NB4 (cell line): ENCODE measurements around the gene BIN1.

Experiments
- DNase-seq: peaks from one replicate; pipeline ENCODE4 v3.0.0; 2010; ENCODE audit warnings: low read depth
- H3K4me3 ChIP-seq: one replicate; pipeline ENCODE4 v1.5.1; 2011; ENCODE audit warnings: mild to moderate bottlenecking, low read depth, low read length, moderate library complexity
- MYC ChIP-seq: IDR thresholded peaks from 2 replicates; pipeline ENCODE4 v1.6.1; 2011; ENCODE audit warnings: low read depth, low read length
- POLR2A ChIP-seq: IDR thresholded peaks from 2 replicates; pipeline ENCODE4 v1.6.1; 2011; ENCODE audit warnings: mild to moderate bottlenecking; ENCODE audit not compliant: insufficient read length; ENCODE audit errors: extremely low read depth
- TF ChIP-seq, protein P1 (sequence below): IDR thresholded peaks from one replicate; pipeline ENCODE4 v1.5.1; 2012; ENCODE audit warnings: low read depth, low read length
- TF ChIP-seq, protein P2 (sequence below): IDR thresholded peaks from 2 replicates; pipeline ENCODE4 v1.6.1; 2011; ENCODE audit warnings: low read depth, low read length

The BIN1 gene

DNA sequence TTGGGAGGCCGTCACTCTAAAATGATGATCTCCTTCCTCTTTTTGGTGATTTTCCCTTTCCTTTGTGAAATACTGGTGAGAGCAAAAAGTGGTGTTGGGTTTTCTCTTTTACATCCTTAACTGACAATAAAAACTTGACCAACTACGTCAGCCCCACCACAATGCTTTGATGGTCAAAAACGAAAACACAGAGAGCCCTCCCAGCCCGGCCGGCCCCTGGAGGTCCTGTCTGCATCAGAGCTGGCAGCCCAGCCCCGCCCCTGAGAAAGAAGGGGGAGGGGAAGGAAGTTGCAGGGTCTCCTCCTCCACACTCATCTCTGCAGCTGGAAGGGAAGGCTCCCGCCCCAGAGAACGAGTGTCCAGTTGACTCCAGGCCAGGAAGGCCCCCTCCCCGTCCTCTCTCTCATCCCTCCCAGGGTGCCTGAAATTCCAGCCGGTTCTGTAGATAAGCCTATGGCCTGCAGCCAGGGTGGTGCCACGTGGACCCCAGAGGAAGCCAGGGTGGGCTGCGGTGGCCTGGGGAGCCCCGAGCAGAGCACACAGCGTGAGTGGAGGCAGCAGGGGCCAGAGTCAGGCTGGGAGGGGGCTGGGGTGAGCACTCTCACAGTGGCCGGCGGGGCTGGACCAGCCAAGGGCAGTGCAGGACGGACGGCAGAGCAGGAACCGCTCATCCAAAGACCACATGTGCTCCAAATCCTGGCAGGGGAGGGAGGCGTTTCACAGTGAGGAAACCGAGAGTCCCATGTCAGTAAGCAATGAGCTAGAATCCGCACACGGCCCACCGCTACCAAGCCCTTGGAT lies 19.8 kb downstream of the BIN1 start:
- TF ChIP-seq MYC (no peak), POLR2A (peak; percentile 50)
- TF ChIP-seq, protein P1, sequence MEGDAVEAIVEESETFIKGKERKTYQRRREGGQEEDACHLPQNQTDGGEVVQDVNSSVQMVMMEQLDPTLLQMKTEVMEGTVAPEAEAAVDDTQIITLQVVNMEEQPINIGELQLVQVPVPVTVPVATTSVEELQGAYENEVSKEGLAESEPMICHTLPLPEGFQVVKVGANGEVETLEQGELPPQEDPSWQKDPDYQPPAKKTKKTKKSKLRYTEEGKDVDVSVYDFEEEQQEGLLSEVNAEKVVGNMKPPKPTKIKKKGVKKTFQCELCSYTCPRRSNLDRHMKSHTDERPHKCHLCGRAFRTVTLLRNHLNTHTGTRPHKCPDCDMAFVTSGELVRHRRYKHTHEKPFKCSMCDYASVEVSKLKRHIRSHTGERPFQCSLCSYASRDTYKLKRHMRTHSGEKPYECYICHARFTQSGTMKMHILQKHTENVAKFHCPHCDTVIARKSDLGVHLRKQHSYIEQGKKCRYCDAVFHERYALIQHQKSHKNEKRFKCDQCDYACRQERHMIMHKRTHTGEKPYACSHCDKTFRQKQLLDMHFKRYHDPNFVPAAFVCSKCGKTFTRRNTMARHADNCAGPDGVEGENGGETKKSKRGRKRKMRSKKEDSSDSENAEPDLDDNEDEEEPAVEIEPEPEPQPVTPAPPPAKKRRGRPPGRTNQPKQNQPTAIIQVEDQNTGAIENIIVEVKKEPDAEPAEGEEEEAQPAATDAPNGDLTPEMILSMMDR, result no peak
- TF ChIP-seq, protein P2, sequence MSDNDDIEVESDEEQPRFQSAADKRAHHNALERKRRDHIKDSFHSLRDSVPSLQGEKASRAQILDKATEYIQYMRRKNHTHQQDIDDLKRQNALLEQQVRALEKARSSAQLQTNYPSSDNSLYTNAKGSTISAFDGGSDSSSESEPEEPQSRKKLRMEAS, result peak; percentile 55
- DNase-seq, result peak; percentile 97
- peak overlapping the region; percentile 21 for H3K4me3 ChIP-seq

DNA sequence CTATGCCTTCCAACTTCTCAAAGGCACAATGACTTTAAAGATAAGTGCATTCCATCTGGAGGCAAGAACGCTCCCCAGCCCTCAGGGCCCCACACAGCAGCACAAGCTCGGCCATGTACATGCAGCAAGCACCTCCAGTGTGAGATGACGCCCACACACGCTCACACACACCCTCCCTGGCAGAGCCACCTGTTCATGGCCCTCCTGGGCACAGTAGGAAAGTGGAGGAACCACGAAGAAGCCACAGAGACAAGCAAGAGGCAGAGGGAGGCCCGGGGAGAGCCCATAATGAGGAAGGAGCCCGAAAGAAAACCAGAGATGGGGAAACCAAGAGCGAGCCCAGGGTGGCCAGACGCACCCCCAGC lies 21.7 kb downstream of the BIN1 start:
- TF ChIP-seq POLR2A, result no peak
- TF ChIP-seq, protein P1, result no peak
- no peak; the same call in 1 of the 2 replicates for TF ChIP-seq MYC
- TF ChIP-seq, protein P2, result no peak; the same call in 1 of the 2 replicates
- DNase-seq, result peak; percentile 86
- H3K4me3 ChIP-seq, result no peak overlapping the region

DNA sequence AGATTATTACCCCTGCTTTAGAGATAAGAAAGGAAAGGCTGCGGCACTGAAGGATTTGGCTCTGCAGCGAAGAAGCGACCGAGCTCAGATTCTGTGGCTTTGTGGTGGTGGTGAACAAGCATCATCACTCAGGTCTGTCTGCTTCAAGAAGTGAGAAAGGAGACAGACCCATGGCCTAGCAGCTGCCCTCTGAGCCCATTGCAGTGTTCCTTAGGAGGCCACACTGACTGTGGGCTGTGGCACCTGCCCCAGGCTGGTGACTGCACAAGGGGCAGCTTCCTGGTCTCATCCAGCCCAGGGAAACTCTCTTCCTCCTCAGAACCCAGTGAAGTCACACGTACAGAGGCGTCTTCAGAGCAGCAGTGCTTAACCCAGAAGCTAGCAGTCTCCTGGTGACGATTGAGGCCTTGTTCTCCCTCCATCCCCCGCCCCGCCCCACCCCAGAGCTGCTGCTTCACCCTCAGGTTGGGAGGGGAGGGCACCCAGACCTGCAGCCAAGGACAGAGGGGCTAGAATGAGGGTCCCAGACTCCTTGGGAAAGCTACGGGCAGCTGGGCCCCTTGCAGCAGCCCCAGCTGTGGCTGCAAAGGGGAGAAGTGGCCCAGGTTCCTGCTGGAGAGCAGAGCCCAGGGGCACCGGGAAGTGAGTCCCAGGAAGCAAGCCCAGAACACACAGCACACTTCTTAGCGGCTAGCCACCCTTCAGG lies 22.2 kb downstream of the BIN1 start:
- peak; percentile 53 for DNase-seq
- no peak overlapping the region for H3K4me3 ChIP-seq
- TF ChIP-seq POLR2A (no peak), MYC (no peak)
- TF ChIP-seq, protein P1, result no peak
- TF ChIP-seq, protein P2, result no peak

DNA sequence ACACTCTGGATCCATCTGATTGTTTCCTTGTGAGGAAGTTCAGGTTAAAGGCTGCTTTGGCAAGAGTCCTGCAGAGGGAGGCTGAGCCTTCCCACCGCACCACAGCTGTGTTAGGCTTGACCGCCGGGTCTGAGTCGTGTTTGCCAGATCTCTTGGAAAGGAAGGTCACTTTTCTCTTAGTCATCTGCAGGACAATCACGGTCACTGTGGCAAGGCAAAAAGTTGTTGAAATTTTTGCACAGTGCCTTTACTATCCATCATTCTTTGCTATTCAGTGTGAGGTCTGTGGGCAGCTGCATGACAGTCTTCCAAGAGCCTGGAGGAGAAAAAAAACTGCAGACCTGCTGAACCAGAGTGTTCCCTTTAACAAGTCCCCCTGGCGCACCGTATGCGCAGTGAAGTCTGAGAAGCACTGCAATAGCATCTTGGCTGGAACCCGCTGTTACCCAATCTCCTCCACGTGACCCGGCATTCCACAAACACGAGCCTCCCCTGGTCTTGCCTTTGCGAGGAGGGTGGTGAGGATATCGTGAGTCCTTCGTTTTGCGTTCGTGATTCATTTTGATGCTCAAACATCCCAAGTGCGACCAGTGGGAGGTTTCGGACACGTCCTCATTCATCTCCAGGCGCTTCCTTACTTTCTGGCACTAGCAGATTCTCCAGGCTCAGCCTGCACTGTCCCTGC lies 23.0 kb downstream of the BIN1 start:
- TF ChIP-seq MYC (no peak), POLR2A (no peak)
- TF ChIP-seq, protein P2, result no peak
- no peak overlapping the region for H3K4me3 ChIP-seq
- DNase-seq, result peak; percentile 65

DNA sequence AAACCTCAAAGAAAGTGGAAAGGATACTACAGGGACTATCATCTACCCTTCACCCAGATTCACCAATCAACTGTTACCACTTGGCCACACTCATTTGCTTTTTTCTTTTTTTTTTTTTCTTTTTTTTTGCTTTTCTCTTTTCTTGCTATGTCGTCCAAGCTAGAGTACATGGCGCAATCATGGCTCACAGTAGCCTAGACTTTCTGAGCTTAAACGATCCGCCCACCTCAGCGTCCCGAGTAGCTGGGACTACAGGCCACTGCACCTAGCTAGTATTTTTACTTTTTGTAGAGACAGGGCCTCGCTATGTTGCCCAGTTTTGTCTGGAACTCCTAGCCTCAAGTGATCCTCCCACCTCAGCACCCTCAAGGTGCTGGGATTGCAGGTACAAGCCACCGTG lies 24.0 kb downstream of the BIN1 start:
- peak; percentile 49 for DNase-seq

More for the DNA sequence above, 24.0 kb downstream of the BIN1 start:
- no peak overlapping the region for H3K4me3 ChIP-seq
- TF ChIP-seq MYC (no peak), POLR2A (no peak)
- TF ChIP-seq, protein P2, result no peak
- TF ChIP-seq, protein P1, result no peak
